Peyer's patch (tissue), 4 donors: ENCODE measurements around the gene COL4A5. TPM values are rescaled to one million over a fixed set of nuclear protein-coding genes. Genes with fewer than 3 reads are reported as not detected.

ENCODE experiments used
- DNase-seq, 3 donors: peaks; one replicate each; pipeline ENCODE4 v3.0.0-alpha.2; 2017 to 2019
- H3K27ac ChIP-seq, 4 donors: fragments of 200-600 bp; sonication (generic); one replicate each; pipeline ENCODE4 v1.5.1; 2016 to 2019
- H3K27me3 ChIP-seq, 2 donors: fragments of 200-600 bp; sonication (generic); one replicate each; pipeline ENCODE4 v1.5.1; 2019
- H3K36me3 ChIP-seq, 3 donors: fragments of 200-600 bp; sonication (generic); one replicate each; pipeline ENCODE4 v1.5.1; 2016 to 2019
- H3K4me1 ChIP-seq, 4 donors: fragments of 200-600 bp; sonication (generic); one replicate each; pipeline ENCODE4 v1.5.1; 2016 to 2019
- H3K4me3 ChIP-seq, 4 donors: fragments of 200-600 bp; sonication (generic); 1 replicate in 3 of 4; 2 replicates in 1 of 4; pipeline ENCODE4 v1.5.1; 2016 to 2019; ENCODE audit warnings: mild to moderate bottlenecking in 1 of 4
- H3K9me3 ChIP-seq, 4 donors: fragments of 200-600 bp; sonication (generic); one replicate each; pipeline ENCODE4 v1.5.1; 2016 to 2019; ENCODE audit warnings: mild to moderate bottlenecking in 1 of 4
- POLR2A ChIP-seq, 2 donors: fragments of 450-650 bp; IDR thresholded peaks; one replicate each; pipeline ENCODE4 v1.5.1; 2017; ENCODE audit warnings: antibody characterized with exemption in 2 of 2, mild to moderate bottlenecking in 2 of 2, moderate library complexity in 2 of 2
- total RNA-seq, 4 donors: library from RNA; depleted of rRNA; stranded (reverse); fragments of >200 nt; gene quantifications; one replicate each; pipeline ENCODE4 v1.1.0, GENCODE V29; 2016
- TF ChIP-seq, protein P1 (sequence below), 6 experiments: fragments of 450-650 bp in 4 of 6; fragments of 200-600 bp in 2 of 6; sonication (generic) in 1 of 6; IDR thresholded peaks; one replicate each; pipeline ENCODE4 v1.5.1; 2017 to 2019; ENCODE audit warnings: antibody characterized with exemption in 6 of 6, mild to moderate bottlenecking in 3 of 6, moderate library complexity in 1 of 6

COL4A5 gene
- total RNA-seq, 4 donors from 2014 or later: 1.2 to 18.2 (median 8.1) TPM

DNA sequence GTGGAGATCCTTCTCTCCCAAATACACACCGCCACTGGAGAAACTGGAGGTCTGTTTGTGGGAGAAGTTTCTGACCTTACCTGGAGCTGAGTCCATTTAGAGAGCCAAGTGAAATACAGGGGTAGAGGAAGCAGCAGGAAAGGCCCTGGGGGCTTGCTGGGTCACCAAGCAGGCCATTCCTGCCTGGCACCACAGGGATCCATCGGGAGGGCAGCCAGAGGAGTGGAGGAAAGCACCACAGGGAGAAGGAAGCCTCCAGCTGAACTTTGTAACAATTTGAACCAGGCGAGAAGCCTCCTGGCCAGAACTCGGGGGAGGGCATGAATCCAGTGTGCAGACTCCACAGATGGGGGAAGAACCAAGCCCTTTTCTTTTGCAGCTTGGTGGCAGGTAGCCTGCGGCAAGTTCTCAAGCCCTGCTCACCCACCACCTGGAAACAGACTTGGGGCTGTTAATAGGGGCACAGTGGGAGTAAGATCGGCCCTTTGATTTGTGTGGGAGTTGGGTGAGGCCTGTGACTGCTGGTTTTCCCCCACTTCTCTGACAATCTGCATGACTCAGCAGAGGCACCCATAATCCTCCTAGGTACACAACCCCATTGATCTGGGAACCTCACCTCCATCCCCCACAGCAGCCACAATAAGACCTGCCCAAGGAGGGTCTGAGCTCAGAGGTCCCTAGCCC lies 202.1 kb downstream of the COL4A5 start:
- no peak overlapping the region for H3K27ac ChIP-seq
- H3K36me3 ChIP-seq: no peaks in the 10 kb centered on the region
- no peak for DNase-seq
- TF ChIP-seq, protein P1, sequence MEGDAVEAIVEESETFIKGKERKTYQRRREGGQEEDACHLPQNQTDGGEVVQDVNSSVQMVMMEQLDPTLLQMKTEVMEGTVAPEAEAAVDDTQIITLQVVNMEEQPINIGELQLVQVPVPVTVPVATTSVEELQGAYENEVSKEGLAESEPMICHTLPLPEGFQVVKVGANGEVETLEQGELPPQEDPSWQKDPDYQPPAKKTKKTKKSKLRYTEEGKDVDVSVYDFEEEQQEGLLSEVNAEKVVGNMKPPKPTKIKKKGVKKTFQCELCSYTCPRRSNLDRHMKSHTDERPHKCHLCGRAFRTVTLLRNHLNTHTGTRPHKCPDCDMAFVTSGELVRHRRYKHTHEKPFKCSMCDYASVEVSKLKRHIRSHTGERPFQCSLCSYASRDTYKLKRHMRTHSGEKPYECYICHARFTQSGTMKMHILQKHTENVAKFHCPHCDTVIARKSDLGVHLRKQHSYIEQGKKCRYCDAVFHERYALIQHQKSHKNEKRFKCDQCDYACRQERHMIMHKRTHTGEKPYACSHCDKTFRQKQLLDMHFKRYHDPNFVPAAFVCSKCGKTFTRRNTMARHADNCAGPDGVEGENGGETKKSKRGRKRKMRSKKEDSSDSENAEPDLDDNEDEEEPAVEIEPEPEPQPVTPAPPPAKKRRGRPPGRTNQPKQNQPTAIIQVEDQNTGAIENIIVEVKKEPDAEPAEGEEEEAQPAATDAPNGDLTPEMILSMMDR (IDR thresholded peaks at IDR 0.05): no peak
- TF ChIP-seq POLR2A (IDR thresholded peaks at IDR 0.05): no peak
- no peaks in the 10 kb centered on the region for H3K4me1 ChIP-seq
- H3K27me3 ChIP-seq: no peaks in the 10 kb centered on the region
- no peaks in the 10 kb centered on the region for H3K9me3 ChIP-seq
- no peak overlapping the region for H3K4me3 ChIP-seq

DNA sequence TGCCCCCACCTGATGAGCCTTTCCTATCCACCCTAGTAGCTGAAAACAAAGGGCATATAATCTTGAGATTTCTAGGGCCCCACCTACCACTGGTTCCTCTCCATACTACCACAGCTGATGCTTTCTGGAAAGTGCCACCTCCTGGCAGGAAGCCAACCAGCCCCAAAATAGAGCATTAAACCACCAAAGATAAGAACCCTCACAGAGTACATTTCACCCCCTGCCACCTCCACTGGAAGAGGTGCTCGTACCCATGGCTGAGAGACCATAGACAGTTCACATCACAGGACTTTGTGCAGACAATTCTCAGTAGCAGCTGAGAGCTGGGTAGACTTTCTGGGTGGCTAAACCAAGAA lies 202.6 kb downstream of the COL4A5 start:
- TF ChIP-seq POLR2A (IDR thresholded peaks at IDR 0.05): no peak
- TF ChIP-seq, protein P1 (IDR thresholded peaks at IDR 0.05): no peak
- no peak overlapping the region for H3K4me3 ChIP-seq
- H3K27ac ChIP-seq: no peak overlapping the region
- DNase-seq: no peak
- H3K4me1 ChIP-seq: no peaks in the 10 kb centered on the region
- no peaks in the 10 kb centered on the region for H3K36me3 ChIP-seq
- no peaks in the 10 kb centered on the region for H3K9me3 ChIP-seq
- H3K27me3 ChIP-seq: no peaks in the 10 kb centered on the region

DNA sequence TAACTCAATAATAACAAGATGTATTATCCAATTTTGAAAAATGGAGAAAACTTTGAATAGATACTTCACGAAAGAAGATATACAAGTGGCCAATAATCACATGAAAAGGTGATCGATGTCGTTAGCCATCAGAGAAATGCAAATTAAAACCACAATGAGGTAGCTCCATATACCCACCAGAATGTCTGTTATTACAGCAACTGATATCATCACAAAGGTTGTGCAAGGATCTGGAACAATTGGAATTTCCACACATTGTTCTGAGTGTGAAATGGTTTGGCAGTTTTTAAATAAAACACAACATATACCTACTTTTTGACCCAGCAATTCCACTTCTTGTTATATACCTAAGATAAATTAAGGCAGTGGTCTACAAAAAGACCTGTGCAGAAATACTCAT lies 225.1 kb downstream of the COL4A5 start:
- H3K36me3 ChIP-seq: no peaks in the 10 kb centered on the region
- DNase-seq: no peak
- H3K9me3 ChIP-seq: no peaks in the 10 kb centered on the region
- H3K4me3 ChIP-seq: no peak overlapping the region
- H3K27ac ChIP-seq: no peak overlapping the region
- H3K27me3 ChIP-seq: no peaks in the 10 kb centered on the region
- no peak for TF ChIP-seq POLR2A (IDR thresholded peaks at IDR 0.05)
- TF ChIP-seq, protein P1 (IDR thresholded peaks at IDR 0.05): no peak
- no peaks in the 10 kb centered on the region for H3K4me1 ChIP-seq

DNA sequence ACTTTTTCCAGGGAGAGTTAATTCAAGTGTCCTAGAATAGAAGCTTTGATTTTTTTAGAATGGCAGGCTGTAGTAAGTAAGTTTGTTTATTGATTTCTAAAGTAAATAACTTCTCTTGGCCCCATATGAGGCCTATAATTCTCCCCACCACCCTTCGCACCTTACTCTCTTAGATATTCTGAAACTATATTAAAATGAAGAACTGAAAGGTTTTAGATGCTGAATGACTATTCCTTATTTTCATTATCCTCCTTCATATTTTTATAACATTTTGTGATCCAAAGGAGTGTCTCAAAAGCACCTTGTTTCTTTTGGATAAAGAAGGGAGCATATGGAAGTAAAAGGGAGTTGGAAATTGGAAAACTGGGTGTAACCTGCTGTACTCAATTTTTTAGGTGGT lies 226.5 kb downstream of the COL4A5 start:
- no peak for DNase-seq
- H3K36me3 ChIP-seq: no peaks in the 10 kb centered on the region
- no peaks in the 10 kb centered on the region for H3K9me3 ChIP-seq
- H3K4me1 ChIP-seq: no peaks in the 10 kb centered on the region
- TF ChIP-seq, protein P1 (IDR thresholded peaks at IDR 0.05): no peak
- no peak for TF ChIP-seq POLR2A (IDR thresholded peaks at IDR 0.05)
- no peak overlapping the region for H3K4me3 ChIP-seq
- no peaks in the 10 kb centered on the region for H3K27me3 ChIP-seq
- H3K27ac ChIP-seq: no peak overlapping the region

DNA sequence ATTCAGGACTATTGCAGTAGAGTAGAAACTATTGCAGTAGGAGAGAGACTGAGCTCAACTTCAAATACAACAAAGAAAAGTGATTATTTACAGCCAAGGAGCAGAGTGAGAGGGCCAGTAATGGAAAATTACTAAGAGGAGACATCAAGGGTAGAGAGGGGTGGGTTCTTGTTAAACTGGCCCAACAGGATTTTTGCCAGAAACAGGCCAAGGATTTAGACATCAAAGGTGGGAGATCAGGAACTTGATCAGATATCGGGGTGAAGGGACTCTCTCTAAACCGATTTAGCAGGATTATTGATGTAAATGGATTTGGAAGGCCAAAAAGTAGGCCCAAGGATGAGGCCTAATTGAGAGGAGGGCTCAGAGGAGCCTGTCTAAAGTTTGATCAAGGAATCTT lies 231.9 kb downstream of the COL4A5 start:
- no peaks in the 10 kb centered on the region for H3K27me3 ChIP-seq
- no peak for DNase-seq
- H3K27ac ChIP-seq: no peak overlapping the region
- TF ChIP-seq, protein P1 (IDR thresholded peaks at IDR 0.05): no peak
- TF ChIP-seq POLR2A (IDR thresholded peaks at IDR 0.05): no peak
- H3K4me1 ChIP-seq: no peaks in the 10 kb centered on the region
- no peaks in the 10 kb centered on the region for H3K9me3 ChIP-seq
- H3K4me3 ChIP-seq: no peak overlapping the region
- H3K36me3 ChIP-seq: no peaks in the 10 kb centered on the region

DNA sequence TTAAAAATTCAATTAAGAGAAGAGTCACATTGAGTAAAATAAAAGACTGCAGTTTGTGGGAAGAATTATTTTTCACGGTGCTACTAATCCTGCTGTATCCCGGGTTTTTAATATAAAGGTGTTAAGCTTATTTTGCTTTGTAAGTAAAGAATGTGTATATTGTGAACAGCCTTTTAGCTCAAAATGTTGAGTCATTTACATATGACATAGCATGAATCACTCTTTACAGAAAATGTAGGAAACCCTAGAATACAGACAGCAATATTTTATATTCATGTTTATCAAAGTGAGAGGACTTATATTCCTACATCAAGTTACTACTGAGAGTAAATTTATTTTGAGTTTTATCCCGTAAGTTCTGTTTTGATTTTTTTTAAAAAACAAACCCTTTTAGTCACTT lies 257.1 kb downstream of the COL4A5 start:
- DNase-seq: no peak
- no peak for TF ChIP-seq POLR2A (IDR thresholded peaks at IDR 0.05)
- TF ChIP-seq, protein P1 (IDR thresholded peaks at IDR 0.05): no peak
- H3K27ac ChIP-seq: no peak overlapping the region
- no peaks in the 10 kb centered on the region for H3K4me1 ChIP-seq
- H3K9me3 ChIP-seq: no peaks in the 10 kb centered on the region
- H3K4me3 ChIP-seq: no peak overlapping the region
- H3K36me3 ChIP-seq: no peaks in the 10 kb centered on the region
- H3K27me3 ChIP-seq: no peaks in the 10 kb centered on the region
